Esophagus squamous epithelium (tissue), 4 donors: ENCODE results near the gene DROSHA.

Experiments used
- POLR2A ChIP-seq, 4 donors: fragments of 450-650 bp; IDR thresholded peaks; one replicate each; pipeline ENCODE4 v1.6.1; 2017; ENCODE audit warnings: antibody characterized with exemption in 4 of 4, mild to moderate bottlenecking in 4 of 4, moderate library complexity in 3 of 4
- TF ChIP-seq, protein P1 (sequence below), 6 experiments: fragments of 450-650 bp in 4 of 6; fragments of 200-600 bp in 2 of 6; sonication (generic) in 2 of 6; IDR thresholded peaks; one replicate each; pipeline ENCODE4 v1.5.1; 2016 to 2019; ENCODE audit warnings: antibody characterized with exemption in 6 of 6, mild to moderate bottlenecking in 4 of 6, moderate library complexity in 4 of 6

DNA sequence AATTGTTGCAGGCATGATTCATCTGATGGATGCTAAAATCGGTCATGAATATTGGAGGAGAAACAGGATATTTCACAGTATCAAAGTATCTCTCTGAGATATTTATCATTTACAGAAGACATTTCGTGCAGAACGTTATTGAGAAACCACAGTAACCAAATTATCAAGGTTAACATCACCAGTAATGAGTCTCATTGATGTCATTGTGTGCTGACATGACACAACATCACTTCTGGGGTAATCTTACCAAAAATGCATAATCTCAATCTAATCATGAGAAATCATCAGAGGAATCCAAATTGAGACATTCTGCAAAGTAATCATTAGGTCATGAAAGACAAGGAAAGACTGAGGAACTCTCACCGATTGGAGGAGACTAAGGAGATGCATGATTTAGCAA lies 42.9 kb upstream of the DROSHA start:
- TF ChIP-seq, protein P1, sequence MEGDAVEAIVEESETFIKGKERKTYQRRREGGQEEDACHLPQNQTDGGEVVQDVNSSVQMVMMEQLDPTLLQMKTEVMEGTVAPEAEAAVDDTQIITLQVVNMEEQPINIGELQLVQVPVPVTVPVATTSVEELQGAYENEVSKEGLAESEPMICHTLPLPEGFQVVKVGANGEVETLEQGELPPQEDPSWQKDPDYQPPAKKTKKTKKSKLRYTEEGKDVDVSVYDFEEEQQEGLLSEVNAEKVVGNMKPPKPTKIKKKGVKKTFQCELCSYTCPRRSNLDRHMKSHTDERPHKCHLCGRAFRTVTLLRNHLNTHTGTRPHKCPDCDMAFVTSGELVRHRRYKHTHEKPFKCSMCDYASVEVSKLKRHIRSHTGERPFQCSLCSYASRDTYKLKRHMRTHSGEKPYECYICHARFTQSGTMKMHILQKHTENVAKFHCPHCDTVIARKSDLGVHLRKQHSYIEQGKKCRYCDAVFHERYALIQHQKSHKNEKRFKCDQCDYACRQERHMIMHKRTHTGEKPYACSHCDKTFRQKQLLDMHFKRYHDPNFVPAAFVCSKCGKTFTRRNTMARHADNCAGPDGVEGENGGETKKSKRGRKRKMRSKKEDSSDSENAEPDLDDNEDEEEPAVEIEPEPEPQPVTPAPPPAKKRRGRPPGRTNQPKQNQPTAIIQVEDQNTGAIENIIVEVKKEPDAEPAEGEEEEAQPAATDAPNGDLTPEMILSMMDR (IDR thresholded peaks at IDR 0.05) = no peak
- TF ChIP-seq POLR2A (IDR thresholded peaks at IDR 0.05) = no peak
